ENCODE measurements around the gene APEH. TPM values are rescaled to one million over a fixed set of nuclear protein-coding genes. Genes with fewer than 3 reads are reported as not detected.

The APEH gene
- polyA plus RNA-seq, 2 of the 4 experiments (the other 2 are of a cell fraction): 60.8 to 64.9 TPM

DNA sequence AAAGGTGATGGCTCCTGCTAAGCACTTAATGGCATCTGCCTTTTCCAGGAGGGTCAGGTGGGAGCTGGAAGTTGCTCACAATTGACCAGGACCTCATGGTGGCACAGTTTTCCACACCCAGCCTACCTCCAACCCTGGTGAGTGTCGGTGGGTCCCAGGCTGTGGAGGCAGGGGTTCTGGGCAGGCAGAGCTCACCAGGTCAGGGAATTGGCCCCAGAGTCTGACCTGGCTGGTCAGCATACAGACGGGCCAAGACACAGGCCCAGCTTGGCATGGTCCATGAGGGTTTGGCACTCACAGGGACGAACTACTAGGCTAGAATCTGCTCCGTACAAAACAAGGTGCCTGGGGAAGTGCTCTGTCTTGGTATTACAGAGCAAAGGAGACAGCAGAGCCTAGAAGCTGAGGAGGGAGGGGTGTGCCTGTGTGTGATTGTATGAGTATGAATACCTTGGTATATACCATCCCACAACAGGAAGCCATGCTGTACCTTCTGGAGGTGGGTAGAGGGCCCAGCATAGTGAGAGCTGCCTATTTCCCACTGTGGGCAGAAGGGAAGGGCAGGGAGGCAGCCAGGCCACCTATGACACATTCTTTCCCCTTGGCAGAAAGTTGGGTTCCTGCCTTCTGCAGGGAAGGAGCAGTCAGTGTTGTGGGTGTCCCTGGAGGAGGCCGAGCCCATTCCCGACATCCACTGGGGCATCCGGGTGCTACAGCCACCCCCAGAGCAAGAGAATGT, 6.5 kb downstream of the APEH start:
- FAIRE-seq (no peak), DNase-seq (ENCODE audit: low read depth in 1 of 2, low spot score in 1 of 2) (no peak), ATAC-seq (no peak)
- ChIA-PET POLR2A (no interaction called here), CTCF (interaction anchor here (0.7 to 2.3 kb wide), 5 partner anchors 9 to 159 kb away, joined by 3 to 13 read pairs (median 6); no protein-coding TSS in a partner anchor)
- Histone ChIP-seq H3K4me1 (no peaks in the 10 kb centered on the region), H3K9me3 (no peaks in the 10 kb centered on the region), H3K27ac (no peak overlapping the region), H3K4me3 (no peak overlapping the region), H3K4me2 (no peak overlapping the region)
- TF ChIP-seq ESRRA (IDR thresholded peaks at IDR 0.05; ENCODE audit: borderline replicate concordance, low read length) (no peak), FOXS1 (CRISPR knock-in tag; IDR thresholded peaks at IDR 0.05) (no peak), USF2 (IDR thresholded peaks at IDR 0.05) (no peak), NFE2L2 (conservative IDR thresholded peaks at IDR 0.05; ENCODE audit: low read length) (no peak), RNF2 (IDR thresholded peaks at IDR 0.05; ENCODE audit: borderline replicate concordance, low read depth) (no peak), ZSCAN20 (CRISPR knock-in tag; IDR thresholded peaks at IDR 0.05) (no peak), ZFP36 (IDR thresholded peaks at IDR 0.05; ENCODE audit: borderline replicate concordance, partially characterized antibody) (no peak), RAD21 (conservative IDR thresholded peaks at IDR 0.05 in 1 of 2, IDR thresholded peaks at IDR 0.05 in 1 of 2) (no peak), HOXA7 (CRISPR knock-in tag; IDR thresholded peaks at IDR 0.05) (no peak), PHF8 (IDR thresholded peaks at IDR 0.05; ENCODE audit: borderline replicate concordance, low read depth) (no peak), BHLHE40 (IDR thresholded peaks at IDR 0.05; ENCODE audit: low read depth, low read length) (no peak), POLR2AphosphoS2 (conservative IDR thresholded peaks at IDR 0.05; ENCODE audit: low read length) (no peak)
- TF ChIP-seq, protein P1, sequence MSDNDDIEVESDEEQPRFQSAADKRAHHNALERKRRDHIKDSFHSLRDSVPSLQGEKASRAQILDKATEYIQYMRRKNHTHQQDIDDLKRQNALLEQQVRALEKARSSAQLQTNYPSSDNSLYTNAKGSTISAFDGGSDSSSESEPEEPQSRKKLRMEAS (IDR thresholded peaks at IDR 0.05): no peak
- TF ChIP-seq, protein P2, sequence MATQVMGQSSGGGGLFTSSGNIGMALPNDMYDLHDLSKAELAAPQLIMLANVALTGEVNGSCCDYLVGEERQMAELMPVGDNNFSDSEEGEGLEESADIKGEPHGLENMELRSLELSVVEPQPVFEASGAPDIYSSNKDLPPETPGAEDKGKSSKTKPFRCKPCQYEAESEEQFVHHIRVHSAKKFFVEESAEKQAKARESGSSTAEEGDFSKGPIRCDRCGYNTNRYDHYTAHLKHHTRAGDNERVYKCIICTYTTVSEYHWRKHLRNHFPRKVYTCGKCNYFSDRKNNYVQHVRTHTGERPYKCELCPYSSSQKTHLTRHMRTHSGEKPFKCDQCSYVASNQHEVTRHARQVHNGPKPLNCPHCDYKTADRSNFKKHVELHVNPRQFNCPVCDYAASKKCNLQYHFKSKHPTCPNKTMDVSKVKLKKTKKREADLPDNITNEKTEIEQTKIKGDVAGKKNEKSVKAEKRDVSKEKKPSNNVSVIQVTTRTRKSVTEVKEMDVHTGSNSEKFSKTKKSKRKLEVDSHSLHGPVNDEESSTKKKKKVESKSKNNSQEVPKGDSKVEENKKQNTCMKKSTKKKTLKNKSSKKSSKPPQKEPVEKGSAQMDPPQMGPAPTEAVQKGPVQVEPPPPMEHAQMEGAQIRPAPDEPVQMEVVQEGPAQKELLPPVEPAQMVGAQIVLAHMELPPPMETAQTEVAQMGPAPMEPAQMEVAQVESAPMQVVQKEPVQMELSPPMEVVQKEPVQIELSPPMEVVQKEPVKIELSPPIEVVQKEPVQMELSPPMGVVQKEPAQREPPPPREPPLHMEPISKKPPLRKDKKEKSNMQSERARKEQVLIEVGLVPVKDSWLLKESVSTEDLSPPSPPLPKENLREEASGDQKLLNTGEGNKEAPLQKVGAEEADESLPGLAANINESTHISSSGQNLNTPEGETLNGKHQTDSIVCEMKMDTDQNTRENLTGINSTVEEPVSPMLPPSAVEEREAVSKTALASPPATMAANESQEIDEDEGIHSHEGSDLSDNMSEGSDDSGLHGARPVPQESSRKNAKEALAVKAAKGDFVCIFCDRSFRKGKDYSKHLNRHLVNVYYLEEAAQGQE (IDR thresholded peaks at IDR 0.05): no peak
- WGBS (ENCODE audit: missing lambda C conversion rate): no CpG with 5 or more reads among the region's 7 CpGs

GRCh38 chr3:49681232-49681522, 7.0 kb downstream of the APEH start:
- H3K27ac ChIP-seq: no peak overlapping the region
- ATAC-seq: no peak
- H3K4me2 ChIP-seq: no peak overlapping the region
- DNase-seq (ENCODE audit: low read depth in 1 of 2, low spot score in 1 of 2): no peak
- CTCF ChIA-PET: interaction anchor here (1.0 to 2.3 kb wide), 3 partner anchors 9 to 142 kb away, joined by 4 to 13 read pairs (median 6); no protein-coding TSS in a partner anchor
- no peak for FAIRE-seq
- 100% methylated on average over 2 of the region's 2 CpGs for WGBS (ENCODE audit: missing lambda C conversion rate)
- no peaks in the 10 kb centered on the region for H3K4me1 ChIP-seq
- POLR2A ChIA-PET: no interaction called here
- H3K9me3 ChIP-seq: no peaks in the 10 kb centered on the region
- no peak overlapping the region for H3K4me3 ChIP-seq
- TF ChIP-seq USF2 (IDR thresholded peaks at IDR 0.05) (no peak), CHD2 (IDR thresholded peaks at IDR 0.05; ENCODE audit: low read length, partially characterized antibody) (no peak), ESRRA (IDR thresholded peaks at IDR 0.05; ENCODE audit: borderline replicate concordance, low read length) (no peak), POLR2AphosphoS2 (conservative IDR thresholded peaks at IDR 0.05; ENCODE audit: low read length) (no peak), HOXA7 (CRISPR knock-in tag; IDR thresholded peaks at IDR 0.05) (no peak), HEYL (CRISPR knock-in tag; IDR thresholded peaks at IDR 0.05) (no peak), PHF8 (IDR thresholded peaks at IDR 0.05; ENCODE audit: borderline replicate concordance, low read depth) (no peak), CHD4 (IDR thresholded peaks at IDR 0.05; ENCODE audit: borderline replicate concordance) (no peak), BHLHE40 (IDR thresholded peaks at IDR 0.05; ENCODE audit: low read depth, low read length) (no peak), NFE2L2 (conservative IDR thresholded peaks at IDR 0.05; ENCODE audit: low read length) (no peak), SMC3 (IDR thresholded peaks at IDR 0.05) (no peak), SREBF2 (IDR thresholded peaks at IDR 0.05) (no peak), FOXS1 (CRISPR knock-in tag; IDR thresholded peaks at IDR 0.05) (no peak), GATA3 (IDR thresholded peaks at IDR 0.05; ENCODE audit: borderline replicate concordance) (no peak), HES2 (IDR thresholded peaks at IDR 0.05) (no peak), ATOH8 (CRISPR knock-in tag; IDR thresholded peaks at IDR 0.05; ENCODE audit: low read depth) (no peak)
- TF ChIP-seq, protein P3, sequence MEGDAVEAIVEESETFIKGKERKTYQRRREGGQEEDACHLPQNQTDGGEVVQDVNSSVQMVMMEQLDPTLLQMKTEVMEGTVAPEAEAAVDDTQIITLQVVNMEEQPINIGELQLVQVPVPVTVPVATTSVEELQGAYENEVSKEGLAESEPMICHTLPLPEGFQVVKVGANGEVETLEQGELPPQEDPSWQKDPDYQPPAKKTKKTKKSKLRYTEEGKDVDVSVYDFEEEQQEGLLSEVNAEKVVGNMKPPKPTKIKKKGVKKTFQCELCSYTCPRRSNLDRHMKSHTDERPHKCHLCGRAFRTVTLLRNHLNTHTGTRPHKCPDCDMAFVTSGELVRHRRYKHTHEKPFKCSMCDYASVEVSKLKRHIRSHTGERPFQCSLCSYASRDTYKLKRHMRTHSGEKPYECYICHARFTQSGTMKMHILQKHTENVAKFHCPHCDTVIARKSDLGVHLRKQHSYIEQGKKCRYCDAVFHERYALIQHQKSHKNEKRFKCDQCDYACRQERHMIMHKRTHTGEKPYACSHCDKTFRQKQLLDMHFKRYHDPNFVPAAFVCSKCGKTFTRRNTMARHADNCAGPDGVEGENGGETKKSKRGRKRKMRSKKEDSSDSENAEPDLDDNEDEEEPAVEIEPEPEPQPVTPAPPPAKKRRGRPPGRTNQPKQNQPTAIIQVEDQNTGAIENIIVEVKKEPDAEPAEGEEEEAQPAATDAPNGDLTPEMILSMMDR (IDR thresholded peaks at IDR 0.05): no peak
- TF ChIP-seq, protein P1 (IDR thresholded peaks at IDR 0.05): no peak

Measured in A549 (cell line).